22Rv1 (cell line): ENCODE results near the gene NUDT16L1.

Experiments used
- ZFX ChIP-seq: fragments of 450-650 bp; IDR thresholded peaks from 2 replicates; pipeline ENCODE4 v1.6.1; 2017; ENCODE audit warnings: antibody characterized with exemption, borderline replicate concordance
- TF ChIP-seq, protein P1 (sequence below): fragments of 450-650 bp; IDR thresholded peaks from 2 replicates; pipeline ENCODE4 v1.5.1; 2017; ENCODE audit warnings: mild to moderate bottlenecking

DNA sequence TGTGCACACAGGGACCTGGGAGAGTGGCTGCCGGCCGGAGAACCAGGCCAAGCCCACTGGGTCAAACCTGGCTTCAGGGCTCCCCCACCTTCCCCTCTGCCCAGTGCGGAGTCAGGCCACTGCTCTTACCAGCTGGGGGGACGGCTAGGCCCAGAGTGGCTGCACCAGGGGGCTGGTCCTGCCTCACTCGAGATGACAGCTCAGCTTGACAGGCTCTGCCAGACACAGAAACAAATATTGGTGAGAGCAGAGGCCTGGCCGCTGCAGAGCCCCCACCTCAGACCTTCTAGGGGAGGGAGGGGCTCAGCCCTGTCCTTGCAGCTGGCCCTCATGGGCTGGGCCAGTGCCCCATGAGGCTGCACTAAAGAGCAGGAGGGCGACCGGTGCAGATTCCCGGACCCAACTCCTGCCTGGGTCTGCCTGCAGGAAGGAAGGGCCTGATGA, 4.5 kb downstream of the NUDT16L1 start:
- TF ChIP-seq, protein P1, sequence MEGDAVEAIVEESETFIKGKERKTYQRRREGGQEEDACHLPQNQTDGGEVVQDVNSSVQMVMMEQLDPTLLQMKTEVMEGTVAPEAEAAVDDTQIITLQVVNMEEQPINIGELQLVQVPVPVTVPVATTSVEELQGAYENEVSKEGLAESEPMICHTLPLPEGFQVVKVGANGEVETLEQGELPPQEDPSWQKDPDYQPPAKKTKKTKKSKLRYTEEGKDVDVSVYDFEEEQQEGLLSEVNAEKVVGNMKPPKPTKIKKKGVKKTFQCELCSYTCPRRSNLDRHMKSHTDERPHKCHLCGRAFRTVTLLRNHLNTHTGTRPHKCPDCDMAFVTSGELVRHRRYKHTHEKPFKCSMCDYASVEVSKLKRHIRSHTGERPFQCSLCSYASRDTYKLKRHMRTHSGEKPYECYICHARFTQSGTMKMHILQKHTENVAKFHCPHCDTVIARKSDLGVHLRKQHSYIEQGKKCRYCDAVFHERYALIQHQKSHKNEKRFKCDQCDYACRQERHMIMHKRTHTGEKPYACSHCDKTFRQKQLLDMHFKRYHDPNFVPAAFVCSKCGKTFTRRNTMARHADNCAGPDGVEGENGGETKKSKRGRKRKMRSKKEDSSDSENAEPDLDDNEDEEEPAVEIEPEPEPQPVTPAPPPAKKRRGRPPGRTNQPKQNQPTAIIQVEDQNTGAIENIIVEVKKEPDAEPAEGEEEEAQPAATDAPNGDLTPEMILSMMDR = no peak
- no peak for TF ChIP-seq ZFX
